ENCODE data around the gene CC2D1B.

Gene CC2D1B

DNA sequence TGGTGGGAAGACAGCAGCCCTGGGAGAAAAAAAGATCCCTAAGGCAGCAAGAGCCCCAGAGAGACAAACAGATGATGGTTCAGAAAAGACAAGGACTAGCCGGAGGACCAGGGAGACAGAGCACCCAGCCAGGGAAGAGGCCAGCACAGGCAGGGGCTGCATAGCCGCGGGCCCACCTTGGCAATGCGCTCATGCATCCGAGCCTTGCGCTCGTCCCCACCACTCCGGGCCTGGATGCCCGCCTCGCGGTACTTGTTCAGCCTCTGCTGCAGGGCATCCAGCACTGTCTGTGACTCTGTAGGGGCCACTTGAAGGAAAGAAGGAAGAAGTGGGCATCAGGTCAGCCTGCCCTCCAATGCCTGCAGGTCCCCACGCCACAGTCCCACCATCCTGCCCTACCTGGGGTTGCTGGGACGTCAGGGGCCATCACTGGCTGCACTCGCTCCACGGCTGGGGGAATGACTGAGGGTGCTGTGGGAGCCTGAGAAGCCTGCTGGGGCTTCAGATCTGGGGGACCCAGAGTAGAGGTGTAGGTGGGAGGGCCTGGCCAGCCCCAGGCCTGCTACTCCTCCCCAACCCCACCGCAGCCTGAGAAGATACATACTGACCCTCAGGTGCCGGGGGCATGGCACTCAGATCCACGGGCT is 7.0 kb downstream of the CC2D1B start:
- no peak for DNase-seq

GRCh38 chr1:52357397-52357796 is 8.6 kb downstream of the CC2D1B start:
- no peak for DNase-seq

- DNase-seq, result no peak
Observed at GRCh38 chr1:52356818-52357355, 9.1 kb downstream of the CC2D1B start.

- DNase-seq, result no peak
Observed at GRCh38 chr1:52355847-52356505, 10.0 kb downstream of the CC2D1B start.

DNA sequence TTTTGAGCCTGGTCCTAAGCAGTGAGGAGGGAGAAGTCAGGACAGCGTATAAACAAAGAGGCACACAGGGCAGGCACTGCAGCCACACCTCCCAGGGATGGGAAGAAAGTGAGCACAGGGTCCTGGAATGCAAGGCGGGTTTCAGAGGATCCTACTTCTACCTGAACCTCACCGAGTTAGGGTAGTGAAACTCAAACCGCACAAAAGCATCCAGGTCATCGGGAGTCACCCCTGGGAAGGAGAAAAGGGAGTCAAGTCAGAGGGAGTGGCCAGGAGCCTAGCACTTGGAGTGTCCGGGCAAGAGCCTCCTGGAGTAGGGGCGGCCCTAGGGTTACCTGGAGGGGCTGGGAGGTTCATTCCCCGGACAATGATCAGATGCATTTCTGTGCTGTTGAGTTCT is 10.6 kb downstream of the CC2D1B start:
- no peak for DNase-seq

- no peak for DNase-seq
Observed at GRCh38 chr1:52352690-52353089, 13.3 kb downstream of the CC2D1B start.

- peak; percentile 57 for DNase-seq
Observed at GRCh38 chr1:52348704-52349300, 17.2 kb downstream of the CC2D1B start.

GRCh38 chr1:52346653-52347052 is 19.4 kb downstream of the CC2D1B start:
- no peak for DNase-seq

- no peak for DNase-seq
Observed at GRCh38 chr1:52345252-52345651, 20.8 kb downstream of the CC2D1B start.

DNA sequence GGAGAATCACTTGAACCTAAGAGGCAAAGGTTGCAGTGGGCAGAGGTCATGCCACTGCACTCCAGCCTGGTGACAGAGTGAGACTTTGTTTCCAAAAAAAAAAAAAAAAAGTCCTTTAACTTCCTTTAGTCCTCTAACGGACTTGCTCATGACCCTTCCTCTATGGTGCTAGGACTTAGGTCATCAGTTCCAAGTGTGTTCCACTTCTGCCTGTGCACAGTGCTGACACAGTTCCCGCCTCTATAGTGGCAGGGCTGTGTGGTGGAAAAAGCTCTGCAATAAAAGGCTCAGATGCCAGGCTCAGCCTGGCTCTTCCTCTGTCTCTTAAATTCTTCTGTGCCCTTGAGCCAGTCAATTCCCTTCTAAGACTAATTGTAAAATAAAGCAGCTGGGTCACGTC is 22.0 kb downstream of the CC2D1B start:
- no peak for DNase-seq

- DNase-seq, result no peak
Observed at GRCh38 chr1:52341655-52342260, 24.2 kb downstream of the CC2D1B start.

- DNase-seq, result no peak
Observed at GRCh38 chr1:52337439-52337838, 28.6 kb downstream of the CC2D1B start.

- DNase-seq, result no peak
Observed at GRCh38 chr1:52334906-52335528, 31.0 kb downstream of the CC2D1B start.

DNA sequence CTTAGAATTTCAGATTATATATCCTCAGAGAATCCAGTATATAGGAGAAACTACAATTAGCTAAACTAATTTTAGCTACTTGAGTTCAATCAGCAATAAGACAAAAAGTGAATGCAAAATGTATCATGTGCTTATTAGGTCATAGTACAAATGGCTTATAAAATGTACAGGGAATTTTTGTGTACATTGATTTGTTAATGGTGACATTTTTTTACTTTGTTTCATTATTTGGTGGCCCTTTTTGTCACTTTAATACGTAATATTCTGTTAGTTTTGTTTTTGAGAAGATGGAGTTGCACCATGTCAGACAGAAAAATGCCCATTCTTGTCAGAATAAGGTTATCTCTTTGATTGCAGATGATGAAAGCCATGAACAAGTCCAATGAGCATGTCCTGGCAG is 33.6 kb downstream of the CC2D1B start:
- no peak for DNase-seq

- no peak for DNase-seq
Observed at GRCh38 chr1:52328615-52329014, 37.4 kb downstream of the CC2D1B start.

DNA sequence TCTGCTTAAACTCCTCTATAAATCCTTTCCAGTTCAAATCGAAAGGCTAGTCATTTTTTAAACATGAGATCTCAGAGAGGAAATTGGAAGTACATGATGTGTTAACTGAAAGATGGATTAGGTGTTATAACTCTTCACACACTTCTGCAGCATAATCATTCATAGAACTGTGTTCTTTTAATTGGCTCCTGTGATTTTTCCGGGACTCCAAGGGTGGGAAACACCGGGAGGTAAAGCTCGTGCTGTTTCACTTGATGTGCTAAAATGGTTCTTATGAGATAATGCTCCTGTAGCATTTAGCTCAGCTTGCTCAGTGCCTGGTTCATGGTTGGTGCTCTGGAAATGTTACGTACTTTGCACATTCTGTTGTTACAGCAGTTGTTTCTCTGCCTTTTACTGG is 40.2 kb downstream of the CC2D1B start:
- no peak for DNase-seq

DNA sequence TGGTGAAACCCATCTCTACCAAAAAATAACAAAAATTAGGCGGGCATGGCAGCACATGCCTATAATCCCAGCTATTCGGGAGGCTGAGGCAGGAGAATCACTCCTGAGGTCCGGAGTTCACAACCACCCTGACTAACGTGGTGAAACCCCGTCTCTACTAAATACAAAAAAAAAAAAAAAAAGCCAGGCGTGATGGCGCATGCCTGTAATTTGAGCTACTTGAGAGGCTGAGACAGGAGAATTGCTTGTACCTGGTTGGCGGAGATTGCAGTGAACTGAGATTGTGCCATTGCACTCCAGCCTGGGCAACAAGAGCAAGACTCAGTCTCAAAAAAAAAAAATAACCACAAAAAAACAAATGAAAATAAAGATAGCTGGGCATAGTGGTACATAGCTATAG is 42.3 kb downstream of the CC2D1B start:
- no peak for DNase-seq

DNA sequence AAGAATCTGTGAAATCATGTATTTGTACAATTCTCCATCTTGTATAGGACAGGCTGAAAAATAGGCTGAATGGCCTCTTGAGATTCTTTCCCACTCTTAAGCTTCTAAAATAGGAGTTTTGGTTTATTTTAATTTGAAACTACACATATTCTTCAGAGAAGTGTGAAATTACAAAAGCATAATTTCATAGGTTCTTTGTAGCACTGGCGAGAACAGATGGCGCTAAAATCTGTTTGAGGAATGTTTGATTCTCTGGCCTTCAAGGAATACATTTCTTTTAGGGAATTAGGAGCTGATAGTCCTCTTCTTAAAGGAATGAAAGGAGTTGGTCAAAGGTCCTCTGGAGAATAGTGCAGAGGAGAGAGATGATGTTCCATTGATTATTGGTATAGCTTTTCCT is 44.9 kb downstream of the CC2D1B start:
- DNase-seq, result no peak

- no peak for DNase-seq
Observed at GRCh38 chr1:52306227-52307006, 59.6 kb downstream of the CC2D1B start.

- DNase-seq, result no peak
Observed at GRCh38 chr1:52305417-52306226, 60.4 kb downstream of the CC2D1B start.
